CD4-positive, alpha-beta T cell treated with Interleukin-10 for 1 hour (primary cell): Measurements from ENCODE around the gene CABLES2.

Experiments used
- DNase-seq: peaks from one replicate; pipeline ENCODE4 v3.0.0-alpha.2; 2020

The CABLES2 gene

GRCh38 chr20:62345681-62346370 lies 61.3 kb downstream of the CABLES2 start:
- no peak for DNase-seq

DNA sequence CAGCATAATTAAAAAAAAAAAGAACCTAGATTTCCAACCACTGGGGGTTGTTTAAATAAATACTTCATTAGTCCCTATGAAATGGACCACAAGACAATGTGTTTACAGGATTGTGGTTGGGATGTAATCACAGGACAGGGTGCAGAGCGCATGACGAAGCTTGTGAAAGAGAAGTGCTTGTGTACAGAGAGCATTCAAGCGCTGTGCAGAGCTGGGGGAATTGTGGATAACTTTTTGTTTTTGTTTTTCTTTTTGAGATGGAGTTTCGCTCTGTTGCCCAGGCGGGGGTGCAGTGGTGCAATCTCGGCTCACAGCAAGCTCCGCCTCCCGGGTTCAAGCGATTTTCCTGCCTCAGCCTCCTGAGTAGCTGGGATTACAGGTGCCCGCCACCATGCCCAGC lies 62.3 kb downstream of the CABLES2 start:
- no peak for DNase-seq

DNA sequence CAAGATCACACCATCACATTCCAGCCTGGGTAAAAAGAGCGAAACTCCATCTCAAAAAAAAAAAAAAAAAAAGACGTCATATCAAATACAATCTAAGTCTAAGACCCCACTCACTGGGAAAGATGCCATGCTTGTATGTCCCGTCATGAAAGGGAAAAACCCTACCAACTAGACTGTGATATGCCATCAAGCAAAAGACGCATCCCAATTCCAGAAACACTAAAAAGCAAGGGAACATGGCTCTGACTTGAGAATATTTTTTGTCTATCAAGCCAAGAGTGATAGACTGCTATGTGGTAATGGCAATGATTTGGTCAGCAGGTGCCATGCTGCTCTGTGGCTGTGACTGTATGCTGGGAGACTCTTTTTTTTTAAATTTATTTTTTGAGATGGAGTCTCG lies 63.0 kb downstream of the CABLES2 start:
- DNase-seq: no peak

GRCh38 chr20:62342910-62343309 lies 64.2 kb downstream of the CABLES2 start:
- DNase-seq: no peak

GRCh38 chr20:62339647-62340062 lies 67.4 kb downstream of the CABLES2 start:
- DNase-seq: no peak
